Cerebellar nuclear complex (tissue), 1 donor: Measurements from ENCODE around the gene GJC3.
A peak's percentile ranks its signal among the peaks of the same experiment; 100 is the strongest.
"Not testable (repeated sequence)": the region's sequence is repeated elsewhere in the genome, so short reads cannot be mapped to it uniquely, and the experiment has no call there.

Experiments
- DNase-seq, 2 experiments: peaks; one replicate each; lab custom pipeline; 2025; lab: John Stamatoyannopoulos, UW

The GJC3 gene, protein sequence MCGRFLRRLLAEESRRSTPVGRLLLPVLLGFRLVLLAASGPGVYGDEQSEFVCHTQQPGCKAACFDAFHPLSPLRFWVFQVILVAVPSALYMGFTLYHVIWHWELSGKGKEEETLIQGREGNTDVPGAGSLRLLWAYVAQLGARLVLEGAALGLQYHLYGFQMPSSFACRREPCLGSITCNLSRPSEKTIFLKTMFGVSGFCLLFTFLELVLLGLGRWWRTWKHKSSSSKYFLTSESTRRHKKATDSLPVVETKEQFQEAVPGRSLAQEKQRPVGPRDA

DNA sequence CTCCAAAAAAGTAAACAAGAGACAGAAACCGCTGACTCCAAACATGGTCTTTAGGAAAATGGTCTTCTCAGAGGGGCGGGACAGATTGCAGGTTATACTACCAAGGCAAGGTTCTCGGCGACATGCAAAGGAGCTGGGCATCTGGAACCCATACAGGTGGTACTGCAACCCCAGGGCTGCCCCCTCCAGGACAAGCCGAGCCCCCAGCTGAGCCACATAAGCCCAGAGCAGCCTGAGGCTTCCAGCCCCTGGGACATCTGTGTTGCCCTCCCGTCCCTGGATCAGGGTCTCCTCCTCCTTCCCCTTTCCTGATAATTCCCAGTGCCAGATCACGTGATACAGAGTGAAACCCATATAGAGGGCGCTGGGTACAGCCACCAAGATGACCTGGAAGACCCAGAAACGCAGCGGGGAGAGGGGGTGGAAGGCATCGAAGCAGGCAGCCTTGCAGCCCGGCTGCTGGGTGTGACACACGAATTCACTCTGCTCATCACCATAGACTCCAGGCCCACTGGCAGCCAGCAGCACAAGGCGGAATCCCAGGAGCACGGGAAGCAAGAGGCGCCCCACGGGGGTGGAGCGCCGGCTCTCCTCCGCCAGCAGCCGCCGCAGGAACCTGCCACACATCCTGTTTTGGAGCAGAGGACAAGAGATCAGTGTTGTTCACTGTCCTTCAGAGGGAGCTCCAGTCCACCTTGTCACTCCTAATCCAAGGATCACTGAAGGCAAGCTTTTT lies at the start of gene GJC3:
Gene GJC3 (minus strand): TSS at position 627 of the 736 bp plus-strand sequence. CDS start 0 bp downstream, at position 627.
- peak in 1 of 2 experiments; percentile 15 for DNase-seq

DNA sequence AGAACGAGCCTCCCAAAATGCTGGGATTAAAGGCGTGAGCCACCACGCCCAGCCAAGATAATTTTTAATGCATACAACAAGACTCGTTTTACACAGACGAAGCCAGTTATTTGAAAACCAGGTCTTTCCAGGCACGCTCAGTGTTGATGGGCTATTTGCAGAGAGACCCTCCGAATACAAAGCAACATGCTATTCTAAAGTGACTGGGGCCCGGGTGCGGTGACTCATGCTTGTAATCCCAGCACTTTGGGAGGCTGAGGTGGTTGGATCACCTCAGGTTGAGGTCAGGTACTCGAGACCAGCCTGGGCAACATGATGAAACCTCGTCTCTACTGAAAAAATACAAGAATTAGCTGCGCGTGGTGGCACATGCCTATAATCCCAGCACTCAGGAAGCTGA lies 47.2 kb upstream of the GJC3 start:
- DNase-seq, result no peak

DNA sequence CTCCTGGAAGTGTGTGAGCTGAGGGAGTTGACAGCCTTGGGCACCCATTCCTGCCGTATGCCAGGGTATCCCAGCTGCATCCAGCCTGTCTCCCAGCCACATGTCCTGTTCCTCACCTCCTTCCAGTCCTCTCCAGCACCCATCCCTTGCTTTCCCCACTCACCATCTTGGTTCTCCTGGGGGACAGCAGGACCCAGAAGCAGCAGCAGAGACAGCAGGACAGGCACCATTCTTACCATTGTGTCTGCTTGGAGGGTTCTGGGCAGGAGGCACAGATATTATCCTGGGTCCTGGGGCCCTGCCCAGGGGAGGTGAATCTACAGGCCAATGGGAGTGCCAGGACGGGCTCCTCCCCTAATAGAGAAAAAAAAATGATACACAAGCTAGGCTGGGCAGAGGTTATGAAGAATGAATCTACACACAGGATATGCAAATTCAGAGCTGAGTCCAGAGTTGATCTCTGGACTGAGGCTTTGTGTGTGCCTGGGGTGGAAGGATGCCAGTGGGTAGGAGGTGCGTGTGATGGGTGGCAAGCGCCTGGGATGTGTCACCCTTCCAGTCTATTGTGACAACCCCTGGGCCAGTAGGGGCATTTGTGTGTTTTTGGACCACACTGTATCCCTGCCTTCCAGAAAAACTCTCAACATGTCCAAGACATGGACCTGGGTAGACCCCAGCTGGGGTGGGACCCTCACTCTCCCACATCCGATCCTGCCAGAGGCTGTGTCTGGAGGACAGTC lies 46.5 kb upstream of the GJC3 start, which contains the start of gene AZGP1:
Gene AZGP1 (minus strand): TSS at position 250 of the 740 bp plus-strand sequence. CDS start 11 bp downstream, at position 239.
- no peak for DNase-seq

DNA sequence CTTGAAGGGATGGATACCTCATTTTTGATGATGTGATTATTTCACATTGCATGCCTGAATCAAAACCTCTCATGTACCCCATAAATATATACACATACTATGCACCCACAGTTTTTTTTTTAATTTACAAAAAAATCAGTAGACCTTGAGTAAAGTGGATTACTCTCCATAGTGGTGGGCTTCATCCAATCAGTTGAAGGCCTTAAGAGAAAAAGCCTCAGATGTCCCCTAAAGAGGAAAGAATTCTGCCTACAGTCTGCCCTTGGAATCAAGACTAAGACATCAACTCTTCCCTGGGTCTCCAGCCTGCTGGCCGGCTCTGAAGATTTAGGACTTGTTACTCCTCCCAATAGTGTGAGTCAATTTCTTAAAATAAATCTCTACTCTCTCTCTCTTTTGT lies 45.3 kb upstream of the GJC3 start:
- no peak for DNase-seq

DNA sequence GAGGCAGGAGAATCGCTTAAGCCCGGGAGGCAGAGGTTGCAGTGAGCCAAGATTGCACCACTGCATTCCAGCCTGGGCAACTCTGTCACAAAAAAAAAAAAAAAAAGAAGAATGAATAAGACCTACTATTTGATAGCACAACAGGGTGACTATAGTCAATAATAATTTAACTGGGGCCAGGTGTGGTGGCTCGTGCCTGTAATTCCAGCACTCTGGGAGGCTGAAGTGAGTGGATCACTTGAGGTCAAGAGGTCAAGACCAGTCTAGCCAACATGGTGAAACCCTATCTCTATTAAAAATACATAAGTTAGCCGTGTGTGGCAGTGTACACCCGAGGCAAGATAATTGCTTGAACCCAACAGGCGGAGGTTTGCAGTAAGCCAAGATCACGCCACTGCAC lies 44.4 kb upstream of the GJC3 start:
- DNase-seq, result not testable (repeated sequence)

DNA sequence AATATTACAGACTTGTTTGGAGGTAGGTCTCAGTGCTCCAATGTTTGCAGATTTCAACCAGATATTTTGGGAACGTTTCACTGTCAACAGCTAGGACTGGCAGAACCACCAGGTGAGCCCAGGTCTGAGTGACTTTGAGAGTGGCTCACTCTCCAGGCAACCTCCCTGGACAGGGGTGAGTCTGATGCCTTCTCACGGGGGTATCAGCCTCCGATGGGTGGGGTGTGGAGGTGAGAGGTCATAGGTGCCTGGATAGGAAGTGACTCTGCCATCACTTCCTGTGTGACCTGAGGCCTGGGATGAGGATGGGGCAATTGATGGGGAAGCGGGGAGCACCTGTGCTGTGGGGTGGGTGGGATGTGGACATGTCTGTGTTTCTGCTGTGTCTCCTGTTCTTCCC lies 41.8 kb upstream of the GJC3 start:
- no peak for DNase-seq

DNA sequence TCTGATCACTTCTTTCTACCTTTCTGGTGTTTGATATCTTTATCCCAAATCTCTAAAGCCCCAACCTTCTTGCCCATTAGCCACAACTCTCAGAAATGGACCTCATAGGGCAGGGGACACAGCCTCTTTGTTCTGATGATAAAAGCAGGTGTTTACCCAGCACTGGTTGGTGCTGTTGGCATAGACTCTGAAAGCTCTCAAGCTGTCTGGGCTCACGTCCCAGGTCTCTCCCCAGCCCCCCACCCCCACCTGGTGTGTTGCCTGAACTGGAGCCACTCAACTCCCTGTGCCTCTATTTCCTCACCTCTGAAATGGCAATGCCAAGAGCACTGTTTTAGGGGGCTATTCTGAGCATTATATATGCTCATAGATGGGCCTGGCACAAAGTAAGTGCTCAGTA lies 40.4 kb upstream of the GJC3 start:
- not testable (repeated sequence) for DNase-seq

DNA sequence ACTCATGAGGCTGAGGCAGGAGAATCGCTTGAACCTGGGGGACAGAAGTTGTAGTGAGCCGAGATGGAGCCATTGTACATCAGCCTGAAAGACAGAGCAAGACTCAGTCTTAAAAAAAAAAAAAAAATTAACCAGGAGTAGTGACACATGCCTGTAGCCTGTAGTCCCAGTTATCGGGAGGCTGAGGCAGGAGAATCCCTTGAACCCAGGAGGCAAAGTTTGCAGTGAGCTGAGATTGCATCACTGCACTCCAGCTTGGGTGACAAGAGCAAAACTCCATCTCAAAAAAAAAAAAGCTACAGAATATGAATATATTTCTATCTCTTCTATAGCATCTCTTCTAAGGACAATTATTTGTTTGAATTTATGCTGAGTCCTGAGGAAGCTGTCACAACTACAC lies 39.9 kb upstream of the GJC3 start:
- DNase-seq, result no peak

DNA sequence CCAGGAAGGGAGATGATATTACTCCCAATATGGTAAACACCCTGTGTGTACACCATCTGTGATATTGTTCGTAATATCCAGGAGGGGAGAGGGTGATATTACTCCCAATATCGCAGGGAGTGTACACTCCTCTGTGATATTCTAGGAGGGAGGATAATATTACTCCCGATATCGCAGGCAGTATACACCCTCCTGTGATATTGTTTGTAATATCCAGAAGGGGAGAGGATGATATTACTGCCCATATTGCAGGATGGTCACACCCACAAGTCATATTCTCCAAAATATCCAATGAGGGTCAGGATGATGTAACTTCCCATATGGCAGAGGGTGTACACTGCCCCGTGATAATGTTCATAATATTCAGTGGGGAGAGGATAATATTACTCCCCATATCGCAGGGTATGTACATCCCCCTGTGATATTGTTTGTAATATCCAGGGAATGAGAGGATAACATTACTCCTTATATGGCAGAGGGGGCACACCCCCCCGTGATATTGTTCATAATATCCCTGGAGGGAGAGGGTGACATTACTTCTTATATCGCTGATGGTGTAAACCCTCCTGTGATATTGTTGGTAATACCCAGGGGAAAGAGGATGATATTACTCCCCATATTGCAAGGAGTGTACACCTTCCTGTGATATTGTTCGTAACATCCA lies 29.3 kb upstream of the GJC3 start:
- no peak for DNase-seq

DNA sequence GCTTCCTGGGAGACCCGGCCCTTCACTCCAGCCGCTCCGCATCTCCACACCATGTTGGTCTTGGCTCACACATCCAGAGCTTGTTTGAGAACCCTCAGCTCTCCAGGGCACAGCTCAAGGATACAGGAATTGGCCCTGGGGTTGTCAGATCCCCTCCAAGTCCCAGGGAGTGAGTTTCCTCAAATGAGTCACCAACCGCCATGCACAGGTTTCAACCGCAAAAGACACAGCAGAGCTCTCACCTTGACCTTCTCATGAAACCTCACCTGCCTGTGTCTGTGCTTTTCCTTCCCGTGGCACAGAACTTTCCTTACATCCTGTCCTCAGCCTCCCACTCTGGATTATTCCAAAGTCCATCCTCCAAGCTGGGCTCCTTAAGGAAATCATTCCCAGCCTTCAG lies 25.8 kb upstream of the GJC3 start:
- DNase-seq, result no peak

DNA sequence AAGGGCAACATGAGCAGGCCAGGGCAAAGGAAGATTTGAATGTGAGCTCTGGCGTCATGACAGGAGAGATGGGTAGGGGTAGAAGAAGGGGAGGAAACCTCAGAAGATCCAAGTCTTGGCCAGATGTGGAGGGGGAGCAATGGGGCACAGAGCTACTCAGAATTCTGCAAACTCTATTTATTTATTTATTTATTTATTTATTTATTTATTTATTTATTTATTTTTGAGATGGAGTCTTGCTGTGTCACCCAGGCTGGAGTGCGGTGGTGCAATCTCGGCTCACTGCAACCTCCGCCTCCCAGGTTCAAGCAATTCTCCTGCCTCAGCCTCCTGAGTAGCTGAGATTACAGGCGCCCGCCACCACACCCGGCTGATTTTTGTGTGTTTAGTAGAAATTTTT lies 25.2 kb upstream of the GJC3 start:
- DNase-seq, result not testable (repeated sequence)

DNA sequence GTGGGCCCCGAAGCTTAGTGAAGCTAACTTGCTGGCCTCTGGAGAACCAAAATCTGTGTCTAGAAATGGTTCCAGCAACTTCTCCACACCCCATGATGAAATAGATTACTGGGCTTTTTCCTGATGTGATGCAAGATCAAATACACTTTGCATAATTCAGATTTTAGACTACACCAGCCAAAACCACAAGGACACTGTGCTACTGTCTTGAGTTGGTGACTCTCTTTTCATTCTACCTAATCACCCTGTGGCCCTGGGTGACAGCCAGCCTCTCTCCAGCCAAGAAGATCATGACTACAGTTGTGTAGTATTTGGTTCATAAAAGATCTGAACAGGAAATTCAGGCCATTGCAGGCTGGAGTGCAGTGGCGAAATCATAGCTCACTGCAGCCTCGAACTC lies 24.2 kb upstream of the GJC3 start:
- no peak for DNase-seq

DNA sequence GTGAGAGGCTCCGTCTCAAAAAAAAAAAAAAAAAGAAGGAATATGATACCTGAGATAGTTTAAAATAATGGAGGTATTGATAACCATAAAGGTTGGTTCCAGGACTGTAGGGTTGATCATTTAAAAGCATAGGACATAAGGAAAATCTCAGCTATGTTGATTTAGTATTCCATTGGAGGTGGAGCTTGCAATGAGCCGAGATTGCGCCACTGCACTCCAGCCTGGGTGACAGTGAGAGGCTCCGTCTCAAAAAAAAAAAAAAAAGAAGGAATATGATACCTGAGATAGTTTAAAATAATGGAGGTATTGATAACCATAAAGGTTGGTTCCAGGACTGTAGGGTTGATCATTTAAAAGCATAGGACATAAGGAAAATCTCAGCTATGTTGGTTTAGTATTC lies 23.2 kb upstream of the GJC3 start:
- DNase-seq, result not testable (repeated sequence)

DNA sequence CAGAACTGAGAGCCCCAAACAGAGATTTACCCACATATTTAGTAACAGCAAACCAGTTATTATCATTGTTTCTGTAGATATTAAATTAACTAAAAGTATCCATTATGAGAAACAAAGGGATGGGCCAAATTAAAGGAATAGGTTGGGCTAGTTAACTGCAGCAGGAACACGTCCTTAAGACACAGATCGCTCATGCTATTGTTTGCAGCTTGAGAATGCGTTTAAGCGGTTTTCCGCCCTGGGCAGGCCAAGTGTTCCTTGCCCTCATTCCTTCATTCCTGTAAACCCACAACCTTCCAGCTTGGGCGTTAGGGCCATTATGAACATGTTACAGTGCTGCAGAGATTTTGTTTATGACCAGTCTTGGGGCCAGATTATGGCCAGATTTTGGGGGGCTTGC lies 21.4 kb upstream of the GJC3 start:
- not testable (repeated sequence) for DNase-seq

DNA sequence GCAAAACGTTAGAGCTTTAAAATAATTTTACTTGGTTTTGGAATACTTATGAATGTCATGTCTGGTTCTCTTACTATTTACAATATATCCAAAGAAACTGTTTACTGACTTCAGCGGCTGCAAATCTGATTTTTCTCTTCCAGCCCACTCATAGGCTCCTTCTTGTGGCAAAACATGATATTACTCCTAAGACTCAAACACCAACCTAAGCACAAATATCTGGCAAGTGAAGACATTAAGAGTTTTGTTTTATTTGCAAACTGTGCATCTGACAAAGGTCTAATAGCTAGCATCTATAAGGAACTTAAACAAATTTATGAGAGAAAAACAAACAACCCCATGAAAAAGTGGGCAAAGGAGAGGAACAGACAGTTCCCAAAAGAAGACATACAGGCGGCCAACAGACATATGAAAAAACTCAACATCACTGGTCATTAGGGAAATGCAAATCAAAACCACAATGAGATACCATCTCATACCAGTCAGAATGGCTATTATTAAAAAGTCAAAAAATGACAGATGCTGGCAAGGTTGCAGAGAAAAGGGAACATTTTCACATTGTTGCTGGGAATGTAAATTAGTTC lies 20.3 kb upstream of the GJC3 start:
- no peak for DNase-seq

DNA sequence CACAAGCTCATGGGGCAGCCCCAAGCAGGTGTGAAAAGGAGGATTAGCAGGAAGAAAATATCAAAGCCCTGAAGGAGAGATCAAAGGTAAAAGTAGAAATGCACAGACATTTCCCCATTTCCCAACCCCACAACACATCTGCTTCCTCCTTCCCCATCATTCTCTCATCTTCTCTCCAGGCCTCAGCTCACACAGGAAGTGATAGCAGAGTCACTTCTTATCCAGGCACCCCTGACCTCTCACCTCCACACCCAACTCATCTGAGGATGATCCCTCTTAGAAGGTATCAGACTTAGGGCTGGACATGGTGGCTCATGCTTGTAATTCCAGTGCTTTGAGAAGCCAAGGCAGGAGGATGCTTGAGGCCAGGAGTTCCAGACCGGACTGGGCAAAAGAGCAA lies 18.2 kb upstream of the GJC3 start:
- no peak for DNase-seq

DNA sequence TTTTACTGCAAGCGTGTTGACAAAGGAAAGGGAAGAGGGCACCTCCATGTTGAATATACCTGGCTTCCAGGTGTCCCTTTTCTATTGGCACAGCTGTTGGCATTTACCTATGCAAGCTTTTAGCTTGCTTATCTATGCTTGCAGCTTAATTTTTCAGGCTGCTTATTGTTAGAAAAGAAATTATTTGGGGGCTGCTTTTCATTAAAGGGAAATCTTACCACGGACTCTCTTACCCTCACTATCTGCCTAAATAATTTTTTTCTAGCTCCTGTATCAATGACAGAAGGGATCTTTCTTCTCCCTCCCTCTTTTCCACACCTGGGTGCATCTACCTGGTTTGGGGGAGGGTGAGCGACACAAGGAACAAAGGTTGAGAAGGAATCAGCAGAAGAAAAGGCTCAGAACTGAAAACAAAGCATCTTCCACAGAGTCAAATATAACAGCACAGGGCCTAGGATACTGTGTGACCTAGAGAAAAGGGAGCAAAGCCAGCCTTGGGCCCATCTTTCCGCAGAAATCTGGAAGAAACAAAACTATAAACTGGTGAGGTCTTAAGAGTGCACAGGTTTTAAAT lies 15.2 kb upstream of the GJC3 start:
- no peak for DNase-seq

DNA sequence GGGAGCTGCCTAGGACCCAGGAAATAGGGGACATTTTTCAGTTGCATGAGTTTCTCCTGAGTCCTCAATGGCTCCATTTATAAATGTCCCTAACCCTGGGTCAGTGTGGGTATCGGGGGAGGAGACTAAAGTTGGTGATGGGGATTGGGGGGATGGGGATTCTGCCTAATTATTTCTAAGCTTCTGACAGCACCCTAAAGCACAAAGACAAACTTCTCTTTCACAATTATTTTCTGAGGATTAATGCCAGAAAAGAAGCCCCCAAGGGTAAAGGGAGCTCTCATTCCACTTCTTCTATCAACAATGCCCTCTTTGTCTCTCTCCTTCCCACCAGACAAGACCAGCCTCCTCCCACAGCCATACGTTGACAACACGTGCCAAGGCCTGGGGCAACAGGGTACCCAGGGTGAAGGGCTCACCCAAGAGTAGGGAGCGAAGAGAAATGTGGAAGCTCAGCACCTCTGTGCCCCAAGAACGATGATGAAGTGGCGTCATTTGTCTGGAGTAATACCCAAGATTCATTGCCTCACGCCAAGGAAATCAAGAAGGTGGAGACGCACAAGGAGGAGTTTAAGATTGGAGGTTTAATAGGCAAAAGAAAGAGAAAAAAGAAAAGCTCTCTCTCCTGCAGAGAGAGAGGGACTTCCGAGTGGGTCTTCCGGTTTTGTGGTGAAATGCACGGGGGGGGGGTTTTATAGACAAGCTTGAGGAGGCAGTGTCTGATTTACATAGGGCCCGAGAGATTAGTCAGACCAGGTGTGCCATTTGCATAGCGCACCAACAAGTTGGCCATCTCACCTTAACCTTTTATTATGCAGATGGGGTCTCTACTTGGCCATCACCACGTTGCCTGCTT lies 14.4 kb upstream of the GJC3 start:
- DNase-seq, result no peak

DNA sequence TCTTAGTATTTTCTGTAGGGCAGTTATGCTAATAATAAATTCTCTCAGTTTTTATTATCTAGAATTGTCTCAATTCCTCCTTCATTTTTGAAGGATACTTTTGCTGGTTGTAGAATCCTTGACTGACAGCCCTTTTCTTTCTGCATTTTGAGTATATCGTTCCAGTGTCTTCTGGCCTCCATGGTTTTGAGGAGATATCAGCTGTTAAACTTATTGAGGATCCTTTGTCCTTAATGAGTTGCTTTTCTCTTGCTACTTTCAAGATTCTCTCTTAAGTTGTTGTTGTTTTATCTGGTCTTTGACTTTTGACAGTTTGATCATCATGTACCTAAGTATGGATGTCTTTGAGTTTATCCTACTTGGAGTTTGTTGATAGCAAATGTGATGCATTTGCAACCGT lies 8.9 kb upstream of the GJC3 start:
- DNase-seq, result no peak

DNA sequence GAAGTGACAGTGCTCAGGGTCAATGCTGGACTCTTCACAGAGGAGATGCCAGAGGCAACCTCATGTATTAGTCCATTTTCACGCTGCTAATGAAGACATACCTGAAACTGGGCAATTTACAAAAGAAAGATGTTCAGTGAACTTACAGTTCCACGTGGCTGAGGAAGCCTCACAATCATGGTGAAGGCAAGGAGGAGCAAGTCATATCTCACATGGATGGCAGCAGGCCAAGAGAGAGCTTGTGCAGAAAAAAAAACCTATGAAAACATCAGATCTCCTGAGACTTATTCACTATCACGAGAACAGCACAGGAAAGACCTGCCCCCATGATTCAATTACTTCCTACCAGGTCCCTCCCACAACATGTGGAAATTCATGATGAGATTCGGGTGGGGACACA lies 5.6 kb upstream of the GJC3 start:
- DNase-seq, result not testable (repeated sequence)

DNA sequence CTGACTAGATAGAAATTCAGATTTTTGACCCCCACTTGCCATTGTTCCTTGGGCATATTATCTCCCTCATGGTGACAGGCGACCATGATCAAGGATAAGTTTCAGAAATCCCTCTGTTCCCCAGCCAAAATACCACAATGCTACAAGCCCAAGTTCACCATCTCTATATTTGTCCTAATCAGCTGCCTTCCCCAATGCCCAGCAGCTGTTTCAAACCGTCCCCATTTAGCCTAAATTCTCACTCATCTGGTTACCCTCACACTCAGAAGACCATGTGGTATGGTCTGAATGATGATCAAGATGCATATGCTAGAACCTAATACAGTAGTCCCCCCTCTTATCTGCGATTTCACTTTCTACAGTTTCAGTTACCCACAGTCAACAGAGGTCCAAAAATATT lies 956 bp upstream of the GJC3 start:
- no peak for DNase-seq
